HFF-Myc (cell line): Measurements from ENCODE around the gene TF.

Experiments used
- DNase-seq: peaks from one replicate; pipeline ENCODE4 v3.0.0-alpha.2; 2011; ENCODE audit warnings: low read depth; ENCODE audit errors: extremely low read depth
- H3K4me3 ChIP-seq: replicated peaks from 2 replicates; pipeline ENCODE4 v1.5.1; 2011; ENCODE audit warnings: low read depth, mild to moderate bottlenecking, control low read depth, low read length
- TF ChIP-seq, protein P1 (sequence below): IDR thresholded peaks from 2 replicates; pipeline ENCODE4 v1.5.1; 2012; ENCODE audit warnings: mild to moderate bottlenecking, low read depth, low read length, control low read depth; ENCODE audit errors: missing control alignments

The TF gene

DNA sequence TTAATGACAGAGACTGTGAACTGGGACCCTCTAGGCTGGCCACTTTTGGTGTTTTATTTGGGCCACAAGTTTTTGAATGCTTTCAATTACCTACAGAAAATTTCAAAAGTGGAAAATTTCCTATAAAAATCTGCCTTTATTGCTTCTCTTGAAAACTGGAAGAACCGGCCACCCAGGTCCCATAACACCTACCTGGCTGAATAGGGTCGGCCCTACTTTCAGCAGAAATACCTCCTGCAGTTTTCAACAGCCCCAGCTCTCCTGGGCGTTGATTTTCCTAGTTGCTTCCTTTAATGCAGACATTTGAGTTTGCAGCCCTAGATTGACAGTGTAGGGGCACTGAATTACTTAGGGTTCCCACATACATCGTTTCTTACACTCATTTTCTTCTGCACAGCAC, 58.7 kb downstream of the TF start:
- TF ChIP-seq, protein P1, sequence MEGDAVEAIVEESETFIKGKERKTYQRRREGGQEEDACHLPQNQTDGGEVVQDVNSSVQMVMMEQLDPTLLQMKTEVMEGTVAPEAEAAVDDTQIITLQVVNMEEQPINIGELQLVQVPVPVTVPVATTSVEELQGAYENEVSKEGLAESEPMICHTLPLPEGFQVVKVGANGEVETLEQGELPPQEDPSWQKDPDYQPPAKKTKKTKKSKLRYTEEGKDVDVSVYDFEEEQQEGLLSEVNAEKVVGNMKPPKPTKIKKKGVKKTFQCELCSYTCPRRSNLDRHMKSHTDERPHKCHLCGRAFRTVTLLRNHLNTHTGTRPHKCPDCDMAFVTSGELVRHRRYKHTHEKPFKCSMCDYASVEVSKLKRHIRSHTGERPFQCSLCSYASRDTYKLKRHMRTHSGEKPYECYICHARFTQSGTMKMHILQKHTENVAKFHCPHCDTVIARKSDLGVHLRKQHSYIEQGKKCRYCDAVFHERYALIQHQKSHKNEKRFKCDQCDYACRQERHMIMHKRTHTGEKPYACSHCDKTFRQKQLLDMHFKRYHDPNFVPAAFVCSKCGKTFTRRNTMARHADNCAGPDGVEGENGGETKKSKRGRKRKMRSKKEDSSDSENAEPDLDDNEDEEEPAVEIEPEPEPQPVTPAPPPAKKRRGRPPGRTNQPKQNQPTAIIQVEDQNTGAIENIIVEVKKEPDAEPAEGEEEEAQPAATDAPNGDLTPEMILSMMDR, result no peak
- DNase-seq, result no peak

DNA sequence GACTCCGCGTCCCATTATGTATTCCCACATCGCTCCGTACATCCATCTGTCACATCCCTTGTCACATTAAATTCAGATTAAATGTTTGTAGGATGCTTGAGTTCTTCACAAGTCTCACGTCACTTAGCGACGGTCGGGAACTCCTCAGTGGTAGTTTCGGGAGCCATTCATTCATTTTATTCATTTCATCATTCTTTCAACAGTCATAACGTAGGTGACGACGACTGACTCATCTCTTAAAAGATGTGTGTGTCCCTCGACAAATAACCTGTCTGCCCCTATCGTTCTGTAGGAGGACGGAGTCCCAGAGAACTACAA, 59.1 kb downstream of the TF start:
- no peak for DNase-seq
- TF ChIP-seq, protein P1, result no peak
- H3K4me3 ChIP-seq, result peak overlapping the region; percentile 84

More for the DNA sequence above, 58.7 kb downstream of the TF start:
- H3K4me3 ChIP-seq, result peak overlapping the region; percentile 84; the same call in 1 of the 2 replicates

DNA sequence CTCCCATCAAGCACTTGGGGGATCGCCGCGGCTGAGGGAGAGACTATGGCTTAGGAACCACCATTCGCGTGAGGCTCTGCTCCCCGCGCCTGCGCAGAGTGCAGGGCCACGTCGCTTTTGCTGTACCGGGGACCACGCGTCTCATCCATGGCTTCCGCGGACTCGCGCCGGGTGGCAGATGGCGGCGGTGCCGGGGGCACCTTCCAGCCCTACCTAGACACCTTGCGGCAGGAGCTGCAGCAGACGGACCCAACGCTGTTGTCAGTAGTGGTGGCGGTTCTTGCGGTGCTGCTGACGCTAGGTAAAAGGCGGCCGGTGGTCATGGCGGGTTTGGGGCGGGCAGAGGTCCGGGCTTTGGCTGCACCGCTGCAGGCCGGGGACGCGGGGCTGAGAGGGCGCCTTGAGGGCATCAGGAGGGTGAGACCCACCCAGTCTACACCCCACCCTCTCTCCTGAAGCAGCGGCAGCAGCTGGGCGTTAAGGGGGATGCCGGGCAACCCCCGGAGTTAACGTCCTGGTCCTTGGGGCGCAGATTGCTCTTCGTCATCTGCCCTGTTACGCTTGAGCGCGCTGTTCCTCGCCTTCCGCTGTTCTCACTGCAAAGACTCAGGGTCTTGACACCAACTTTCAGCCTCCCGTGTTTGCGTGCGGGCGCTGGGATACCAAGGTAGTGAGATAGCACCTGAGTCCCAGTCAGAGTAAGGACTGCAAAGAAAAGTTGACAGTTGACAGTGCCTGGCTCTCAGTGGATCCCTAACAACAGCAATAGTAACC, 59.7 kb downstream of the TF start, which contains the start of gene SRPRB:
TSS of gene SRPRB (plus strand) at position 114 of the 774 bp plus-strand sequence. CDS start at position 148, 34 bp downstream.
- peak; percentile 73 for DNase-seq
- H3K4me3 ChIP-seq, result peak within 1 kb of the TSS; percentile 84
- TF ChIP-seq, protein P1, result no peak

DNA sequence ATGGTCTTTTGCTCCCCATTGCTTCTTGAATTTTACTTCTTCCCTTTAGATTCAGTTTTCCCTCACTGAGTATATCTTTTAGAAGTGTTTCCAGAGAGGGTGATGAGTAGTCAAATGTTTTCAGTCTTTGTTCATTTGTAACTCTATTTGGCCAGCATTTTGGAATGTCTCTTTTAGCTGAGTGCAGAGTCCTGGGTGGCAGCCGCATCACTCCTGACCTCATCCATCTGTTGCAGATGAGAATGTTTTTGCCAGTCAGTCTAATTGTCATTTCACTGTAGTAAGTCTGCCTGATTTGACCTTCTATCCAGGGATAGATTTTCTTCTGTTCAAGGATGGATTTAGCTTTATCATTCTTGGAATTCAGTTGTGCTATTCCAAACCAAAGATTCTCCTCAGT, 66.7 kb downstream of the TF start:
- TF ChIP-seq, protein P1, result no peak
- H3K4me3 ChIP-seq, result no peak overlapping the region
- DNase-seq, result no peak

DNA sequence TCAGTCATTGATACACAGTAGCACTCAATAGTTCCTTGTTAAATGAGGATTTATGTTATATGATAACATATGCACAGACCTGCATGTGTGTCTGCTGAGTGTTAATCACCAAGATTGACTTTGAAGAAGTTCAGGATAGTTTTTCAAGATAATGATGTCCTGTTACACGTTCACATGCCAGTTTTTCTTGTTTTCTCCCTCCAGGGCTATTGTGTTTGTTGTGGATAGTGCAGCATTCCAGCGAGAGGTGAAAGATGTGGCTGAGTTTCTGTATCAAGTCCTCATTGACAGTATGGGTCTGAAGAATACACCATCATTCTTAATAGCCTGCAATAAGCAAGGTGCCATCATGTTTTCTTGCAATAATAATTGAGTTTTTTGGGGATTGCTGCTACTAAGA, 69.2 kb downstream of the TF start:
- H3K4me3 ChIP-seq, result no peak overlapping the region
- DNase-seq, result no peak
- TF ChIP-seq, protein P1, result no peak

DNA sequence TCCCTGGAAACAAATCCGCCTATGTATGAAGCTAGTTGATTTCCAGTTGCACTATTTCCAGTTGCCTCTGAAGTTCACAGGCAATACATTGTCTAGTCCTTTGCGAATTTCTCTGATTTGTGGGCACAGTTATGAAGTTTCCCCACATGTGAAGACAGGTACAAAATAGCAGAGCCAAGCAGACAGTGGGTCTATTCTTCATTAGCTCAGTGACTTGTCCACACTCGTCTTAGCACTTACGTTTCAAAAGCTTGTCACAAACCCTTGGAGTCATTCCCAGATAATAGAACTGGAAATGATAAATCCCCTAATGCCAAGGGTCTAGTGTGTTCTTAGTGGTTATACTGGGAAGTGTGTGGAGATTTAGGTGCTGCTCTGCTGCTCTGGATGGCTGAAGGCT, 73.9 kb downstream of the TF start:
- no peak for DNase-seq
- TF ChIP-seq, protein P1, result no peak
- H3K4me3 ChIP-seq, result no peak overlapping the region
